NCI-H2107 (cell line): ENCODE data around the gene RCAN3.

Experiments used
- DNase-seq: peaks from one replicate; lab custom pipeline; 2025; lab: John Stamatoyannopoulos, UW

Gene RCAN3

GRCh38 chr1:24580756-24581155, 78.1 kb downstream of the RCAN3 start:
- DNase-seq = no peak

- no peak for DNase-seq
Observed at GRCh38 chr1:24584171-24584647, 81.6 kb downstream of the RCAN3 start.

- DNase-seq = no peak
Observed at GRCh38 chr1:24586119-24586518, 83.5 kb downstream of the RCAN3 start.

- peak; percentile 74 for DNase-seq
Observed at GRCh38 chr1:24586970-24587820, 84.6 kb downstream of the RCAN3 start.

GRCh38 chr1:24588573-24588972, 85.9 kb downstream of the RCAN3 start:
- DNase-seq = no peak

- no peak for DNase-seq
Observed at GRCh38 chr1:24589200-24589599, 86.6 kb downstream of the RCAN3 start.
